Skeletal muscle tissue (tissue), 4 donors: ENCODE measurements around the gene AMT. TPM values are rescaled to one million over a fixed set of nuclear protein-coding genes. Genes with fewer than 3 reads are reported as not detected.
"Not testable (repeated sequence)": the region's sequence is repeated elsewhere in the genome, so short reads cannot be mapped to it uniquely, and the experiment has no call there.

Source experiments
- H3K27ac ChIP-seq: one replicate; pipeline ENCODE4 v1.7.0; 2013; ENCODE audit warnings: mild to moderate bottlenecking, low read depth, low read length, inconsistent platforms
- H3K27me3 ChIP-seq, 3 donors: one replicate each; pipeline ENCODE4 v1.7.0; 2013; ENCODE audit warnings: low read length in 3 of 3; ENCODE audit not compliant: control insufficient read depth in 3 of 3, insufficient read depth in 3 of 3
- H3K36me3 ChIP-seq, 3 donors: one replicate each; pipeline ENCODE4 v1.7.0; 2013; ENCODE audit warnings: low read length in 3 of 3; ENCODE audit not compliant: control insufficient read depth in 3 of 3, insufficient read depth in 3 of 3
- H3K4me1 ChIP-seq, 3 donors: one replicate each; pipeline ENCODE4 v1.7.0; 2013; ENCODE audit warnings: low read length in 3 of 3, mild to moderate bottlenecking in 3 of 3; ENCODE audit not compliant: control insufficient read depth in 3 of 3, insufficient read depth in 3 of 3
- H3K4me3 ChIP-seq, 3 donors: one replicate each; pipeline ENCODE4 v1.7.0; 2013; ENCODE audit warnings: low read length in 3 of 3
- H3K9ac ChIP-seq, 3 donors: one replicate each; pipeline ENCODE4 v1.7.0; 2013; ENCODE audit warnings: low read length in 3 of 3, mild to moderate bottlenecking in 3 of 3, moderate library complexity in 2 of 3, low read depth in 1 of 3
- H3K9me3 ChIP-seq, 3 donors: one replicate each; pipeline ENCODE4 v1.7.0; 2013; ENCODE audit warnings: low read length in 3 of 3; ENCODE audit not compliant: control insufficient read depth in 3 of 3
- total RNA-seq: library from RNA; depleted of rRNA; stranded (reverse); fragments of >200 nt; gene quantifications from one replicate; pipeline ENCODE4 v1.2.3, GENCODE V29; 2014
- donor health status: Osteomylitis.

Gene AMT
- total RNA-seq, 1 donor from 2014 or later = 2.6 TPM

GRCh38 chr3:49412632-49413337 lies 9.5 kb downstream of the AMT start:
- H3K4me3 ChIP-seq = peak overlapping the region; percentile 94 to 100 (median 95)
- no peaks in the 10 kb centered on the region for H3K9me3 ChIP-seq
- H3K9ac ChIP-seq = peak overlapping the region; percentile 91 to 99 (median 92)
- peaks cover 17 to 33% (median 26%) of the 10 kb centered on the region in 3 donors for H3K36me3 ChIP-seq
- peaks cover 32 to 57% (median 35%) of the 10 kb centered on the region in 3 donors for H3K4me1 ChIP-seq
- H3K27ac ChIP-seq = peak overlapping the region; percentile 89
- no peaks in the 10 kb centered on the region for H3K27me3 ChIP-seq

- peak within 1 kb of the TSS; percentile 94 to 100 (median 95) for H3K4me3 ChIP-seq
- H3K9ac ChIP-seq = peak within 1 kb of the TSS; percentile 92 to 99 (median 93)
- no peaks in the 10 kb centered on the region for H3K9me3 ChIP-seq
- H3K27ac ChIP-seq = peak within 1 kb of the TSS; percentile 89
- H3K4me1 ChIP-seq = peaks cover 38 to 56% (median 41%) of the 10 kb centered on the region in 3 donors
- no peaks in the 10 kb centered on the region for H3K27me3 ChIP-seq
- peaks cover 10 to 27% (median 19%) of the 10 kb centered on the region in 3 donors for H3K36me3 ChIP-seq
Measured at GRCh38 chr3:49411968-49412631, 10.2 kb downstream of the AMT start, which contains the start of the genes RHOA and TCTA. Gene RHOA (minus strand): TSS chr3:49411976. CDS start chr3:49375589, 36,387 bp downstream. Gene TCTA (plus strand): TSS chr3:49412423. CDS start chr3:49412427, 4 bp downstream.

- Histone ChIP-seq H3K4me3 (peak overlapping the region; percentile 83 to 93 (median 88)), H3K9ac (peak overlapping the region; percentile 85 to 94 (median 93)), H3K27me3 (no peaks in the 10 kb centered on the region), H3K36me3 (peaks cover 6 to 23% (median 14%) of the 10 kb centered on the region in 3 donors), H3K9me3 (no peaks in the 10 kb centered on the region), H3K4me1 (peaks cover 44 to 56% (median 45%) of the 10 kb centered on the region in 3 donors), H3K27ac (peak overlapping the region; percentile 89)
Measured at GRCh38 chr3:49411535-49411967, 10.7 kb downstream of the AMT start.

GRCh38 chr3:49410846-49411534 lies 11.3 kb downstream of the AMT start:
- Histone ChIP-seq H3K36me3 (peaks cover 6 to 18% (median 10%) of the 10 kb centered on the region in 3 donors), H3K27me3 (no peaks in the 10 kb centered on the region), H3K27ac (peak overlapping the region; percentile 89), H3K4me1 (peaks cover 45 to 54% (median 47%) of the 10 kb centered on the region in 3 donors), H3K9me3 (no peaks in the 10 kb centered on the region), H3K4me3 (peak overlapping the region; percentile 83 to 93 (median 88)), H3K9ac (peak overlapping the region; percentile 85 to 94 (median 93))

GRCh38 chr3:49410066-49410845 lies 12.0 kb downstream of the AMT start:
- peak overlapping the region; percentile 89 for H3K27ac ChIP-seq
- H3K4me1 ChIP-seq = peaks cover 45 to 54% (median 50%) of the 10 kb centered on the region in 3 donors
- H3K27me3 ChIP-seq = no peaks in the 10 kb centered on the region
- H3K36me3 ChIP-seq = peaks cover 6 to 12% (median 6%) of the 10 kb centered on the region in 3 donors
- no peaks in the 10 kb centered on the region for H3K9me3 ChIP-seq
- peak overlapping the region; percentile 85 to 94 (median 93) for H3K9ac ChIP-seq
- H3K4me3 ChIP-seq = peak overlapping the region; percentile 83 to 93 (median 88)

GRCh38 chr3:49406571-49407565 lies 15.4 kb downstream of the AMT start:
- no peaks in the 10 kb centered on the region for H3K9me3 ChIP-seq
- no peaks in the 10 kb centered on the region for H3K27me3 ChIP-seq
- peak overlapping the region; percentile 52 for H3K27ac ChIP-seq
- peaks cover 45 to 48% (median 46%) of the 10 kb centered on the region in 3 donors for H3K4me1 ChIP-seq
- H3K9ac ChIP-seq = peak overlapping the region in 1 of 3 donors; percentile 30
- H3K36me3 ChIP-seq = no peaks in the 10 kb centered on the region
- peak overlapping the region in 1 of 3 donors; percentile 18 for H3K4me3 ChIP-seq

DNA sequence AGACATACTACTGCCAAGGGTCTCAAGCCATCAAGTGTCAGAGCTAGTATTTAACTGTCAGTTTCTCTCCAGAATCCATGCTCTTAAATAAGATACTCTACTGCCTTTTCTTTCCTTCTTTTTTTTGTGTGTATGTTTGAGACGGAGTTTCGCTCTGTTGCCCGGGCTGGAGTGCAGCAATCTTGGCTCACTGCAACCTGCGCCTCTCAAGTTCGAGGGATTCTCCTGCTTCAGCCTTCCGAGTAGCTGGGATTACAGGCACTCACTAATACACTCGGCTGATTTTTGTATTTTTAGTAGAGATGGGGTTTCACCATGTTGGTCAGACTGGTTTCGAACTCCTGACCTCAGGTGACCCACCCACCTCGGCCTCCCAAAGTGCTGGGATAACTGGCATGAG lies 16.7 kb downstream of the AMT start:
- Histone ChIP-seq H3K27ac (peak overlapping the region; percentile 52), H3K4me1 (peaks cover 49 to 54% (median 54%) of the 10 kb centered on the region in 3 donors), H3K4me3 (peak overlapping the region in 1 of 3 donors; percentile 51), H3K9ac (peak overlapping the region; percentile 0 to 76 (median 19))
- H3K27me3 ChIP-seq, H3K9me3 ChIP-seq, H3K36me3 ChIP-seq: not testable (repeated sequence)

- Histone ChIP-seq H3K27me3 (no peaks in the 10 kb centered on the region), H3K4me3 (peak overlapping the region in 1 of 3 donors; percentile 15), H3K36me3 (peaks cover 0 to 4% (median 0%) of the 10 kb centered on the region in 3 donors), H3K9me3 (no peaks in the 10 kb centered on the region), H3K9ac (no peak overlapping the region), H3K27ac (no peak overlapping the region), H3K4me1 (peaks cover 44 to 49% (median 45%) of the 10 kb centered on the region in 3 donors)
Measured at GRCh38 chr3:49403891-49404290, 18.4 kb downstream of the AMT start.
